ENCODE measurements around the gene PTPRT. TPM values are rescaled to one million over a fixed set of nuclear protein-coding genes. Genes with fewer than 3 reads are reported as not detected.

PTPRT gene
- total RNA-seq, 4 donors from 2014 or later, result under 0.01 to 0.64 (median 0.40) TPM

DNA sequence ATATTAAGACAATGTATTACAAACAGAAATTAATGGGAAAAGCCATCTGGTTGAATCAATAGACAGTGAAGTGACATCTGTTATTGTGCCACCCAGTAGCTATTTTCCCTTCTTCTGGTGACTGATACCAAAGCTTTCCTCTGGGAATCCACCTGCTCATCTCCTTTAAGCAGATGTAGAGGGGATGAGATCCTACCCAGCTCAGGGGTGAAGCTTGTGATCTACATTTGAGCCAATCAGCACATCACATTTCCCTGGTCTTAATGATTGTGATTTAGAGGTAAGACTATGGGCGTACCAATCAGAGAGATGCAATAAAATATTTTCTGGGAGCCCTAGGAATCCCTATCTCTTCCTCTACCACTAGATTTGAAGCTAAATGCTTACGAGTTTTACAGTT, 782.9 kb downstream of the PTPRT start:
- 73% methylated on average over 2 of the region's 2 CpGs; no CpG with 5 or more reads in 1 of the 2 donors for WGBS, 2 donors (ENCODE audit: low coverage in 1 of 2)
- DNase-seq, result no peak
- Histone ChIP-seq H3K9me3 (no peaks in the 10 kb centered on the region), H3K4me3 (no peak overlapping the region), H3K4me1 (no peaks in the 10 kb centered on the region), H3K36me3 (no peaks in the 10 kb centered on the region), H3K27ac (no peak overlapping the region), H3K27me3 (no peaks in the 10 kb centered on the region)
- in situ Hi-C loops (cut with MboI; ENCODE audit: low pct_ligation_motif_present in 1 of 4, low pct_unique_long_range_greater_than_20kb in 1 of 4, low sequenced_read_pairs in 3 of 4) (no loop called here), intact Hi-C loops (cut with DNase I; ENCODE audit: low total_unique reads) (no loop called here)
- TF ChIP-seq EP300 (IDR thresholded peaks at IDR 0.05; ENCODE audit: low read depth) (no peak), POLR2A (IDR thresholded peaks at IDR 0.05) (no peak), POLR2AphosphoS5 (IDR thresholded peaks at IDR 0.05) (no peak), CTCF (IDR thresholded peaks at IDR 0.05) (no peak)

DNA sequence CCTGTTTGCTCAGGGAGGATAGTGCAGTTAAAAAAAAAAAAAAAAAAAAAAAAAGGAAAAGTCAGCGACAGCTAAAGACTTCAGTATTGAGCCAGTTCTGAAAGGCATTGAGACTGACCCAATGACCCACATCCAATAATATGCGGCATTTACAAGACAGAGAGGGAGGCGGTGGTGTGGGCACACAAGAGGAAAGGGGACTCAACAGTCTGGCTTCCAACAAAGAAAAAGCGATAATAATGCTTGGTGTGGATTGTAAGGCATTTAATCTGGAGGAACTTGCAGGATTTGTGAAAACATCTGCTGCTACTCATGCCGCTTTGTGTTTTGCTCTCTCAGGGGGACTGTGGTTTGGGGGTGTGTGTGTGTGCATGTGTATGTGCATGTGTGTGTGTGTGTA, 787.3 kb downstream of the PTPRT start:
- no peak for DNase-seq
- intact Hi-C loops (cut with DNase I; ENCODE audit: low total_unique reads), result no loop called here
- no peaks in the 10 kb centered on the region for H3K4me1 ChIP-seq

GRCh38 chr20:42401613-42402012, 788.1 kb downstream of the PTPRT start:
- in situ Hi-C loops (cut with MboI; ENCODE audit: low pct_ligation_motif_present in 1 of 4, low pct_unique_long_range_greater_than_20kb in 1 of 4, low sequenced_read_pairs in 3 of 4), result no loop called here
- no peak overlapping the region for H3K4me3 ChIP-seq
- no peak for DNase-seq
- H3K27me3 ChIP-seq, result no peaks in the 10 kb centered on the region
- TF ChIP-seq POLR2A (IDR thresholded peaks at IDR 0.05) (no peak), CTCF (IDR thresholded peaks at IDR 0.05) (no peak), POLR2AphosphoS5 (IDR thresholded peaks at IDR 0.05) (no peak), EP300 (IDR thresholded peaks at IDR 0.05; ENCODE audit: low read depth) (no peak)
- no peaks in the 10 kb centered on the region for H3K9me3 ChIP-seq
- H3K4me1 ChIP-seq, result no peaks in the 10 kb centered on the region
- H3K27ac ChIP-seq, result no peak overlapping the region
- 62% methylated on average over 3 of the region's 3 CpGs; no CpG with 5 or more reads in 1 of the 2 donors for WGBS, 2 donors (ENCODE audit: low coverage in 1 of 2)
- intact Hi-C loops (cut with DNase I; ENCODE audit: low total_unique reads), result no loop called here
- H3K36me3 ChIP-seq, result no peaks in the 10 kb centered on the region

More for the DNA sequence above, 787.3 kb downstream of the PTPRT start:
- in situ Hi-C loops (cut with MboI; ENCODE audit: low pct_ligation_motif_present in 1 of 4, low pct_unique_long_range_greater_than_20kb in 1 of 4, low sequenced_read_pairs in 3 of 4), result no loop called here
- H3K9me3 ChIP-seq, result no peaks in the 10 kb centered on the region
- no peak overlapping the region for H3K27ac ChIP-seq
- 58 to 62% methylated on average over 5 of the region's 5 CpGs for WGBS, 2 donors (ENCODE audit: low coverage in 1 of 2)
- no peaks in the 10 kb centered on the region for H3K27me3 ChIP-seq
- TF ChIP-seq CTCF (IDR thresholded peaks at IDR 0.05) (no peak), POLR2AphosphoS5 (IDR thresholded peaks at IDR 0.05) (no peak), EP300 (IDR thresholded peaks at IDR 0.05; ENCODE audit: low read depth) (no peak), POLR2A (IDR thresholded peaks at IDR 0.05) (no peak)
- H3K4me3 ChIP-seq, result no peak overlapping the region
- no peaks in the 10 kb centered on the region for H3K36me3 ChIP-seq

GRCh38 chr20:42399802-42400201, 789.9 kb downstream of the PTPRT start:
- Histone ChIP-seq H3K4me1 (no peaks in the 10 kb centered on the region), H3K36me3 (no peaks in the 10 kb centered on the region), H3K4me3 (no peak overlapping the region), H3K27ac (no peak overlapping the region), H3K9me3 (no peaks in the 10 kb centered on the region), H3K27me3 (no peaks in the 10 kb centered on the region)
- TF ChIP-seq POLR2A (IDR thresholded peaks at IDR 0.05) (no peak), POLR2AphosphoS5 (IDR thresholded peaks at IDR 0.05) (no peak), CTCF (IDR thresholded peaks at IDR 0.05) (no peak), EP300 (IDR thresholded peaks at IDR 0.05; ENCODE audit: low read depth) (no peak)
- no peak for DNase-seq
- WGBS, 2 donors (ENCODE audit: low coverage in 1 of 2), result 55 to 78% methylated on average over 1 to 3 of the region's 3 CpGs
- in situ Hi-C loops (cut with MboI; ENCODE audit: low pct_ligation_motif_present in 1 of 4, low pct_unique_long_range_greater_than_20kb in 1 of 4, low sequenced_read_pairs in 3 of 4), result no loop called here
- intact Hi-C loops (cut with DNase I; ENCODE audit: low total_unique reads), result no loop called here

Measured in transverse colon (tissue), 4 donors.